GM23338 (cell line): ENCODE results near the gene PKP3.

Experiments
- JUNB ChIP-seq: IDR thresholded peaks from one replicate; pipeline ENCODE4 v1.6.1; 2016; ENCODE audit warnings: antibody characterized with exemption; ENCODE audit not compliant: unreplicated experiment
- NANOG ChIP-seq: IDR thresholded peaks from 2 replicates; pipeline ENCODE4 v1.6.1; 2016; ENCODE audit warnings: antibody characterized with exemption, borderline replicate concordance
- POLR2AphosphoS5 ChIP-seq: IDR thresholded peaks from 2 replicates; pipeline ENCODE4 v1.6.1; 2016; ENCODE audit warnings: antibody characterized with exemption, low read depth
- TF ChIP-seq, protein P1 (sequence below), 2 experiments: fragments of 200-600 bp in 1 of 2; sonication (generic) in 1 of 2; conservative IDR thresholded peaks; 2 replicates each; pipeline versions ENCODE4 v1.5.1 to v1.6.1; 2016 to 2017; ENCODE audit warnings: antibody characterized with exemption in 2 of 2, low read depth in 2 of 2, mild to moderate bottlenecking in 2 of 2, moderate library complexity in 1 of 2
- TF ChIP-seq, protein P2 (sequence below): IDR thresholded peaks from one replicate; pipeline ENCODE4 v1.6.1; 2018; ENCODE audit warnings: antibody characterized with exemption; ENCODE audit not compliant: unreplicated experiment

DNA sequence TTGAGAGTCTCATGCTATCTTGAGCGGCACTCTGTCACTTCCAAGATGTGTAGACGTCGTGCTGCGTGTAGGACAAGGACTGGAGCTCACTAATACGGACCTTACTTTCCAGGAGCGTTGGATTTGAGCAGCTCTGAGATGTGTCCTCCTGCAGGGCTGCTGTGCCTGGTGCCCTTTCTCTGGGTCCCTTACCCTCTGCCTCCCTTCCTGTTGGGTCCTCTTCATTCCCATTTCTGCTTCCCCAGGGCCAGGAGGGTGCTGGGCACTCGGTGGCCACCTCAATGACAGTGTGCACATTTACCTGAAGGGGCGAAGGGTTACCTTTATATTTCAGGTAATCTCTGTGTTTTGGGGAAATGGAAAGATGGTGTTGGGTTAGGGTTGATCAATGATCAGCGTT lies 60.0 kb downstream of the PKP3 start:
- TF ChIP-seq, protein P1, sequence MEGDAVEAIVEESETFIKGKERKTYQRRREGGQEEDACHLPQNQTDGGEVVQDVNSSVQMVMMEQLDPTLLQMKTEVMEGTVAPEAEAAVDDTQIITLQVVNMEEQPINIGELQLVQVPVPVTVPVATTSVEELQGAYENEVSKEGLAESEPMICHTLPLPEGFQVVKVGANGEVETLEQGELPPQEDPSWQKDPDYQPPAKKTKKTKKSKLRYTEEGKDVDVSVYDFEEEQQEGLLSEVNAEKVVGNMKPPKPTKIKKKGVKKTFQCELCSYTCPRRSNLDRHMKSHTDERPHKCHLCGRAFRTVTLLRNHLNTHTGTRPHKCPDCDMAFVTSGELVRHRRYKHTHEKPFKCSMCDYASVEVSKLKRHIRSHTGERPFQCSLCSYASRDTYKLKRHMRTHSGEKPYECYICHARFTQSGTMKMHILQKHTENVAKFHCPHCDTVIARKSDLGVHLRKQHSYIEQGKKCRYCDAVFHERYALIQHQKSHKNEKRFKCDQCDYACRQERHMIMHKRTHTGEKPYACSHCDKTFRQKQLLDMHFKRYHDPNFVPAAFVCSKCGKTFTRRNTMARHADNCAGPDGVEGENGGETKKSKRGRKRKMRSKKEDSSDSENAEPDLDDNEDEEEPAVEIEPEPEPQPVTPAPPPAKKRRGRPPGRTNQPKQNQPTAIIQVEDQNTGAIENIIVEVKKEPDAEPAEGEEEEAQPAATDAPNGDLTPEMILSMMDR (conservative IDR thresholded peaks at IDR 0.05; ENCODE audit: low read depth in 2 of 2), result no peak
- no peak for TF ChIP-seq NANOG
- TF ChIP-seq JUNB, result no peak
- TF ChIP-seq, protein P2, sequence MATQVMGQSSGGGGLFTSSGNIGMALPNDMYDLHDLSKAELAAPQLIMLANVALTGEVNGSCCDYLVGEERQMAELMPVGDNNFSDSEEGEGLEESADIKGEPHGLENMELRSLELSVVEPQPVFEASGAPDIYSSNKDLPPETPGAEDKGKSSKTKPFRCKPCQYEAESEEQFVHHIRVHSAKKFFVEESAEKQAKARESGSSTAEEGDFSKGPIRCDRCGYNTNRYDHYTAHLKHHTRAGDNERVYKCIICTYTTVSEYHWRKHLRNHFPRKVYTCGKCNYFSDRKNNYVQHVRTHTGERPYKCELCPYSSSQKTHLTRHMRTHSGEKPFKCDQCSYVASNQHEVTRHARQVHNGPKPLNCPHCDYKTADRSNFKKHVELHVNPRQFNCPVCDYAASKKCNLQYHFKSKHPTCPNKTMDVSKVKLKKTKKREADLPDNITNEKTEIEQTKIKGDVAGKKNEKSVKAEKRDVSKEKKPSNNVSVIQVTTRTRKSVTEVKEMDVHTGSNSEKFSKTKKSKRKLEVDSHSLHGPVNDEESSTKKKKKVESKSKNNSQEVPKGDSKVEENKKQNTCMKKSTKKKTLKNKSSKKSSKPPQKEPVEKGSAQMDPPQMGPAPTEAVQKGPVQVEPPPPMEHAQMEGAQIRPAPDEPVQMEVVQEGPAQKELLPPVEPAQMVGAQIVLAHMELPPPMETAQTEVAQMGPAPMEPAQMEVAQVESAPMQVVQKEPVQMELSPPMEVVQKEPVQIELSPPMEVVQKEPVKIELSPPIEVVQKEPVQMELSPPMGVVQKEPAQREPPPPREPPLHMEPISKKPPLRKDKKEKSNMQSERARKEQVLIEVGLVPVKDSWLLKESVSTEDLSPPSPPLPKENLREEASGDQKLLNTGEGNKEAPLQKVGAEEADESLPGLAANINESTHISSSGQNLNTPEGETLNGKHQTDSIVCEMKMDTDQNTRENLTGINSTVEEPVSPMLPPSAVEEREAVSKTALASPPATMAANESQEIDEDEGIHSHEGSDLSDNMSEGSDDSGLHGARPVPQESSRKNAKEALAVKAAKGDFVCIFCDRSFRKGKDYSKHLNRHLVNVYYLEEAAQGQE, result no peak
- TF ChIP-seq POLR2AphosphoS5, result no peak
